ENCODE data around the gene EHD2.

DNA sequence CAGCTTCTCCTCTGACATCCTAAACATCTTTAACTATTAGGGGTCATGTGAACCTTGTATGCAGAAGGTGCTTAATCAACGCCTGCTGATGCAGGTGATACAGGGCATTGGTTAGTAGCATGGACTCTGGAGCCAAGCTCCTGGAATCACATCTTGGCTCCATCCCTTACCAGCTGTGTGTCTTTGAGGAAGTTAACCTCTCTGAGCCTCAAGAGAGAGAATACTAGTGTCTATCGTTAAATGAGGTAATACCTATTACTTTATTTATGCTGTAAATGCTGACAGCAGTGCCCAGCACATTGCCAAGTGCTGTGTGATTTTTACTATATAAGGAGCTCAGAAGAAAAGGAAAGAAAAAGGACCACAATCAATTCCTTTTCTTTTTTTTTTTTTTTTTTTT is 54.1 kb downstream of the EHD2 start:
- TF ChIP-seq, protein P1, sequence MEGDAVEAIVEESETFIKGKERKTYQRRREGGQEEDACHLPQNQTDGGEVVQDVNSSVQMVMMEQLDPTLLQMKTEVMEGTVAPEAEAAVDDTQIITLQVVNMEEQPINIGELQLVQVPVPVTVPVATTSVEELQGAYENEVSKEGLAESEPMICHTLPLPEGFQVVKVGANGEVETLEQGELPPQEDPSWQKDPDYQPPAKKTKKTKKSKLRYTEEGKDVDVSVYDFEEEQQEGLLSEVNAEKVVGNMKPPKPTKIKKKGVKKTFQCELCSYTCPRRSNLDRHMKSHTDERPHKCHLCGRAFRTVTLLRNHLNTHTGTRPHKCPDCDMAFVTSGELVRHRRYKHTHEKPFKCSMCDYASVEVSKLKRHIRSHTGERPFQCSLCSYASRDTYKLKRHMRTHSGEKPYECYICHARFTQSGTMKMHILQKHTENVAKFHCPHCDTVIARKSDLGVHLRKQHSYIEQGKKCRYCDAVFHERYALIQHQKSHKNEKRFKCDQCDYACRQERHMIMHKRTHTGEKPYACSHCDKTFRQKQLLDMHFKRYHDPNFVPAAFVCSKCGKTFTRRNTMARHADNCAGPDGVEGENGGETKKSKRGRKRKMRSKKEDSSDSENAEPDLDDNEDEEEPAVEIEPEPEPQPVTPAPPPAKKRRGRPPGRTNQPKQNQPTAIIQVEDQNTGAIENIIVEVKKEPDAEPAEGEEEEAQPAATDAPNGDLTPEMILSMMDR (IDR thresholded peaks at IDR 0.05): no peak
- no peak for TF ChIP-seq POLR2AphosphoS5 (IDR thresholded peaks at IDR 0.05)
